Breast epithelium (tissue), 3 donors: ENCODE measurements around the gene CLIP2.
"Not testable (repeated sequence)": the region's sequence is repeated elsewhere in the genome, so short reads cannot be mapped to it uniquely, and the experiment has no call there.

Experiments
- POLR2A ChIP-seq: fragments of 450-650 bp; IDR thresholded peaks from one replicate; pipeline ENCODE4 v1.6.1; 2016; ENCODE audit warnings: antibody characterized with exemption, mild to moderate bottlenecking, moderate library complexity
- POLR2AphosphoS5 ChIP-seq, 3 donors: sonication (generic); formaldehyde crosslinking; IDR thresholded peaks; one replicate each; pipeline ENCODE4 v1.6.1; 2017; ENCODE audit warnings: antibody characterized with exemption in 3 of 3
- TF ChIP-seq, protein P1 (sequence below), 3 donors: fragments of 450-650 bp; IDR thresholded peaks; one replicate each; pipeline ENCODE4 v1.5.1; 2016 to 2017; ENCODE audit warnings: antibody characterized with exemption in 3 of 3, mild to moderate bottlenecking in 3 of 3, moderate library complexity in 3 of 3

DNA sequence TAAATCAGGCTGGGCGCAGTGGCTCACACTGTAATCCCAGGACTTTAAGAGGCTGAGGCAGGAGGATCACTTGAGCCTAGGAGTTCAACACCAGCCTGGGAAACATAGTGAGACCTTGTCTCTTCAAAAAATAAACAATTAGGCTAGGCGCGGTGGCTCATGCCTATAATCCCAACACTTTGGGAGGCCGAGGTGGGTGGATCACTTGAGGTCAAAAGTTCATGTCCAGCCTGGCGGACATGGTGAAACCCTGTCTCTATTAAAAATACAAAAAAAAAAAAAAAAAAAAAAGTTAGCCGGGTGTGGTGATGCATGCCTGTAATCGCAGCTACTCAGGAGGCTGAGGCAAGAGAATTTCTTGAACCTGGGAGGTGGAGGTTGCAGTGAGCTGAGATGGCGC, 95.6 kb downstream of the CLIP2 start:
- TF ChIP-seq, protein P1, sequence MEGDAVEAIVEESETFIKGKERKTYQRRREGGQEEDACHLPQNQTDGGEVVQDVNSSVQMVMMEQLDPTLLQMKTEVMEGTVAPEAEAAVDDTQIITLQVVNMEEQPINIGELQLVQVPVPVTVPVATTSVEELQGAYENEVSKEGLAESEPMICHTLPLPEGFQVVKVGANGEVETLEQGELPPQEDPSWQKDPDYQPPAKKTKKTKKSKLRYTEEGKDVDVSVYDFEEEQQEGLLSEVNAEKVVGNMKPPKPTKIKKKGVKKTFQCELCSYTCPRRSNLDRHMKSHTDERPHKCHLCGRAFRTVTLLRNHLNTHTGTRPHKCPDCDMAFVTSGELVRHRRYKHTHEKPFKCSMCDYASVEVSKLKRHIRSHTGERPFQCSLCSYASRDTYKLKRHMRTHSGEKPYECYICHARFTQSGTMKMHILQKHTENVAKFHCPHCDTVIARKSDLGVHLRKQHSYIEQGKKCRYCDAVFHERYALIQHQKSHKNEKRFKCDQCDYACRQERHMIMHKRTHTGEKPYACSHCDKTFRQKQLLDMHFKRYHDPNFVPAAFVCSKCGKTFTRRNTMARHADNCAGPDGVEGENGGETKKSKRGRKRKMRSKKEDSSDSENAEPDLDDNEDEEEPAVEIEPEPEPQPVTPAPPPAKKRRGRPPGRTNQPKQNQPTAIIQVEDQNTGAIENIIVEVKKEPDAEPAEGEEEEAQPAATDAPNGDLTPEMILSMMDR (IDR thresholded peaks at IDR 0.05), result not testable (repeated sequence)
- not testable (repeated sequence) for TF ChIP-seq POLR2AphosphoS5 (IDR thresholded peaks at IDR 0.05); POLR2A
